Pancreas (tissue), 10 donors: ENCODE results near the gene EPOP. TPM values are rescaled to one million over a fixed set of nuclear protein-coding genes. Genes with fewer than 3 reads are reported as not detected.

Source experiments
- ATAC-seq, 4 donors: fragments of 200-7000 bp; cut with Tn5 transposase; one replicate each; pipeline versions ENCODE4 v1.8.0 to v1.9.1; 2020; ENCODE audit warnings: mild to moderate bottlenecking in 4 of 4, moderate library complexity in 4 of 4
- DNase-seq, 6 donors: peaks; one replicate each; pipeline ENCODE4 v3.0.0-alpha.2; 2020
- FAIRE-seq: peaks from 2 replicates; lab custom pipeline; 2012; peaks lifted over from hg19 to GRCh38; lab: Jason Lieb, UNC
- H3K27ac ChIP-seq, 4 donors: fragments of 200-600 bp; sonication (generic); 1 replicate in 3 of 4; 2 replicates in 1 of 4; pipeline versions ENCODE4 v1.5.0 to v1.8.0; 2020
- H3K27me3 ChIP-seq, 4 donors: fragments of 200-600 bp; one replicate each; pipeline ENCODE4 v1.8.0; 2021
- H3K36me3 ChIP-seq, 3 donors: fragments of 200-600 bp; sonication (generic) in 1 of 3; one replicate each; pipeline versions ENCODE4 v1.5.0 to v1.8.0; 2020 to 2021
- H3K4me1 ChIP-seq, 3 donors: fragments of 200-600 bp; one replicate each; pipeline ENCODE4 v1.8.0; 2021
- H3K4me3 ChIP-seq, 4 donors: fragments of 200-600 bp; sonication (generic) in 2 of 4; one replicate each; pipeline versions ENCODE4 v1.5.0 to v1.8.0; 2020 to 2021
- H3K9me3 ChIP-seq, 4 donors: fragments of 200-600 bp; one replicate each; pipeline ENCODE4 v1.8.0; 2021
- whole genome bisulfite sequencing, 2 donors: extraction: QIAGEN DNeasy Blood & Tissue Kit; methylation state at CpG; one replicate each; pipeline ENCODE4 v1.1.7; 2013; 5-methylcytosine and 5-hydroxymethylcytosine counted together
- intact Hi-C, 3 donors: fragments of 100-400 bp; cut with DNase I; formaldehyde crosslinking; loops; one replicate each; pipeline versions ENCODE4 v1.11.1 to v1.14.2; 2022
- polyA plus RNA-seq, 2 donors: library from polyadenylated mRNA; stranded (reverse); fragments of 200-250 nt; gene quantifications; one replicate each; pipeline ENCODE4 v1.2.3, GENCODE V29; 2013
- total RNA-seq, 6 donors: library from RNA; stranded (reverse); fragmentation: NEBNext Ultra II Directional in 4 of 6; extraction: Animal tissue kit (Norgen Biotek cat#: 25700) in 4 of 6; gene quantifications; one replicate each; pipeline versions ENCODE4 v1.2.1 to v1.2.4, GENCODE V29; 2021 to 2023
- TF ChIP-seq, protein P1 (sequence below), 4 donors: fragments of 200-600 bp; sonication (generic) in 3 of 4; IDR thresholded peaks; one replicate each; pipeline versions ENCODE4 v1.5.0 to v1.8.0; 2021; ENCODE audit warnings: antibody characterized with exemption in 4 of 4
- donor health status: healthy with polysubstance abuse.
- donor health status: DM: no; HTN: no; CAD: no; lungs with moderate emphysema.
- donor health status: DM: no; HTN: no; CAD: no.
- donor health status: control.
- donor health status: control.
- donor health status: Bipolar disorder and iron deficiency.
- donor health status: DM: yes; HTN: yes; CAD: no.
- donor health status: DM: no; HTN: no; CAD: no.
- donor health status: DM: no; HTN: no; CAD: no.
- donor health status: DM: yes; HTN: yes; CAD: no.

The EPOP gene
- total and polyA plus RNA-seq, 8 donors: 0.49 to 4.3 (median 2.8) TPM

DNA sequence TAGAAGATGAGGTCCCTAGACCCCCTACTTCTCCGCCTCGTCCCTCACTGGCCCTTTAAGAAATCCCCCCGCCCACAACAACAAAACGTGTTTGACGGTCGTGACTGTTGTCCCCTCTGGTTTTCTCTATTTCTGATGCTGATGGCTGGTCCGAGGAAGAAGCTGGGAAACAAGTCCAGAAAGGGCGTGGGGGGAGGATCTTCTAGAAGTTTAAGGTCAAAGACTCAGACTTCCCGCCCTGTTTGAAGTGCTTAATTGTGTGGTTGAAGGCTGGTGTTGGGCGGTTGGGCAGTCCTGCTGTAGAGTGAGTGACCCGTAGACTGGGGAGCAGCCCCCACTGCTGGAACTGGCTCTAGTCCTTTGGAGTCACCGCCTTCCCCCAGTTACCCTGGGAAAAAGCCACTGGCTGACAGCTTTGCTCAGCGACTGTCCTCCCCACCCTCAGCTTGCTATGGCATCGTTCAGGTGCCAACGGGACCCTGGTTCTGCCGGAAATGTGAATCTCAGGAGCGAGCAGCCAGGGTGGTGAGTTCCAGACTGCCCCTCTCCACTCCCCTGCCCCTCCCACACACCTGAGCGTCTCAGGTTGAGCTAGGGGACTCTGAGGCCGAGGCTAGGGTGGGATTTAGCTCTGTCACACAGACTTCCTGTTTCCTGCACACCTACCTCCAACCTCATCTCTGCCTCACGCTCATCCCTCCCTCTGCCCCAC, 31.9 kb upstream of the EPOP start:
- TF ChIP-seq, protein P1, sequence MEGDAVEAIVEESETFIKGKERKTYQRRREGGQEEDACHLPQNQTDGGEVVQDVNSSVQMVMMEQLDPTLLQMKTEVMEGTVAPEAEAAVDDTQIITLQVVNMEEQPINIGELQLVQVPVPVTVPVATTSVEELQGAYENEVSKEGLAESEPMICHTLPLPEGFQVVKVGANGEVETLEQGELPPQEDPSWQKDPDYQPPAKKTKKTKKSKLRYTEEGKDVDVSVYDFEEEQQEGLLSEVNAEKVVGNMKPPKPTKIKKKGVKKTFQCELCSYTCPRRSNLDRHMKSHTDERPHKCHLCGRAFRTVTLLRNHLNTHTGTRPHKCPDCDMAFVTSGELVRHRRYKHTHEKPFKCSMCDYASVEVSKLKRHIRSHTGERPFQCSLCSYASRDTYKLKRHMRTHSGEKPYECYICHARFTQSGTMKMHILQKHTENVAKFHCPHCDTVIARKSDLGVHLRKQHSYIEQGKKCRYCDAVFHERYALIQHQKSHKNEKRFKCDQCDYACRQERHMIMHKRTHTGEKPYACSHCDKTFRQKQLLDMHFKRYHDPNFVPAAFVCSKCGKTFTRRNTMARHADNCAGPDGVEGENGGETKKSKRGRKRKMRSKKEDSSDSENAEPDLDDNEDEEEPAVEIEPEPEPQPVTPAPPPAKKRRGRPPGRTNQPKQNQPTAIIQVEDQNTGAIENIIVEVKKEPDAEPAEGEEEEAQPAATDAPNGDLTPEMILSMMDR (IDR thresholded peaks at IDR 0.05): no peak
- Histone ChIP-seq H3K27me3 (no peaks in the 10 kb centered on the region), H3K9me3 (no peaks in the 10 kb centered on the region), H3K4me1 (peaks cover 0 to 6% (median 6%) of the 10 kb centered on the region in 3 donors), H3K4me3 (peak overlapping the region; percentile 58 to 76 (median 74)), H3K36me3 (peaks cover 0 to 3% (median 0%) of the 10 kb centered on the region in 3 donors), H3K27ac (peak overlapping the region; percentile 42 to 90 (median 72))
- intact Hi-C loops: no loop called here
- ATAC-seq: no peak
- FAIRE-seq: no peak
- peak in 1 of 6 donors; percentile 42 for DNase-seq
- 6 to 8% methylated on average over 20 of the region's 20 CpGs for WGBS, 2 donors

DNA sequence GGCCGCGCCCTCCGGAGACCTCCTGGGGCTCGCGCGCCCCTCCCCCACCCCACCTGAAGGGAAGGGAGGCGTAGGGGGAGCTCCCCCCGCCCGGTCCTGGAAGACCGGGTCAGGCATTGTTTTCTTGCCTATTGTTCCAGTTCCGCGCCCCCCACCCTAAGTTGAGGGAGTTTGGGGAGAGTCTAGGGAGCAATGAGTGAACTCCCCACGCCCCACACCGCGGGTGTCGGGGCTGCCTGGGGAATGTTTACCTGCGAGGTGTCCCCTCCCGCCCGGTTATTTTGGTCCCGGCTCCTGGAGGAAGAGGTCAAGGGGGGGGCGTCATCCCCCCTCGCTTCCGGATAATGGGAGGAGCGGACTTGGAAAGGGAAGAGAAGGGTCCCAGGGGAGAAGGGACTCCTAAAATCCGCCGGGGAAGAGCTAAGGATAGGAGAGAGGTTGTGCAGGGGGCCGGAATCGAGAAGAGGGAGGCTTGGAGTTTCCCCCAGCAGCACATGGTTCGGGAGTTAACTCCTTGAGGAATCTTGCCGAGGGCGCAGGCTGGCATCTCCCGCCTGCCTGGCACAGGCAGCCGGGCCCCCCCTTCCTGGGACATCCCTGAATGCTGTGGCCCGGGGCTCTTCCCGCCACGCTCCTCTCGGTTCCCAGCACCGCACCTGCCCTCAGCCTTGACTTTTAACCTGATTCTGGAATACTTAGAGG, 31.2 kb upstream of the EPOP start:
- ATAC-seq: no peak
- 1% methylated on average over 30 to 32 of the region's 38 CpGs for WGBS, 2 donors
- peaks cover 3 to 13% (median 13%) of the 10 kb centered on the region in 3 donors for H3K4me1 ChIP-seq
- intact Hi-C loops: no loop called here
- no peaks in the 10 kb centered on the region for H3K36me3 ChIP-seq
- no peaks in the 10 kb centered on the region for H3K9me3 ChIP-seq
- peak overlapping the region; percentile 42 to 90 (median 72) for H3K27ac ChIP-seq
- peak in 5 of 6 donors; percentile 60 to 79 (median 69) for DNase-seq
- H3K27me3 ChIP-seq: no peaks in the 10 kb centered on the region
- TF ChIP-seq, protein P1 (IDR thresholded peaks at IDR 0.05): no peak
- no peak for FAIRE-seq
- H3K4me3 ChIP-seq: peak overlapping the region; percentile 58 to 76 (median 74)

DNA sequence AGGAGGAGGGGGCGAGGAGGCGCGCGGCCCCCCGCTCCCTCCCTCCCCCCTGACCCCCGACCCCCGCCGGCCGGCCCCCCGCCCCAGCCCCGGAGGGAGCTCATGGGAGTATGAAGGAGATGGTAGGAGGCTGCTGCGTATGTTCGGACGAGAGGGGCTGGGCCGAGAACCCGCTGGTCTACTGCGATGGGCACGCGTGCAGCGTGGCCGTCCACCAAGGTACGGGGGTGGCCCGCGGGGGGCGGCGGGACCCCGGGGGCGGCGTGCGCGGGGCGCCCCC, 30.7 kb upstream of the EPOP start:
- DNase-seq (peak in 1 of 6 donors; percentile 53), ATAC-seq (no peak), FAIRE-seq (no peak)
- Histone ChIP-seq H3K4me3 (peak overlapping the region; percentile 58 to 76 (median 74)), H3K27ac (peak overlapping the region; percentile 22 to 90 (median 72)), H3K4me1 (peaks cover 5 to 15% (median 10%) of the 10 kb centered on the region in 3 donors), H3K9me3 (no peaks in the 10 kb centered on the region), H3K27me3 (no peaks in the 10 kb centered on the region), H3K36me3 (no peaks in the 10 kb centered on the region)
- intact Hi-C loops: no loop called here
- WGBS, 2 donors: 0 to 2% methylated on average over 2 to 17 of the region's 32 CpGs
- TF ChIP-seq, protein P1 (IDR thresholded peaks at IDR 0.05): no peak

DNA sequence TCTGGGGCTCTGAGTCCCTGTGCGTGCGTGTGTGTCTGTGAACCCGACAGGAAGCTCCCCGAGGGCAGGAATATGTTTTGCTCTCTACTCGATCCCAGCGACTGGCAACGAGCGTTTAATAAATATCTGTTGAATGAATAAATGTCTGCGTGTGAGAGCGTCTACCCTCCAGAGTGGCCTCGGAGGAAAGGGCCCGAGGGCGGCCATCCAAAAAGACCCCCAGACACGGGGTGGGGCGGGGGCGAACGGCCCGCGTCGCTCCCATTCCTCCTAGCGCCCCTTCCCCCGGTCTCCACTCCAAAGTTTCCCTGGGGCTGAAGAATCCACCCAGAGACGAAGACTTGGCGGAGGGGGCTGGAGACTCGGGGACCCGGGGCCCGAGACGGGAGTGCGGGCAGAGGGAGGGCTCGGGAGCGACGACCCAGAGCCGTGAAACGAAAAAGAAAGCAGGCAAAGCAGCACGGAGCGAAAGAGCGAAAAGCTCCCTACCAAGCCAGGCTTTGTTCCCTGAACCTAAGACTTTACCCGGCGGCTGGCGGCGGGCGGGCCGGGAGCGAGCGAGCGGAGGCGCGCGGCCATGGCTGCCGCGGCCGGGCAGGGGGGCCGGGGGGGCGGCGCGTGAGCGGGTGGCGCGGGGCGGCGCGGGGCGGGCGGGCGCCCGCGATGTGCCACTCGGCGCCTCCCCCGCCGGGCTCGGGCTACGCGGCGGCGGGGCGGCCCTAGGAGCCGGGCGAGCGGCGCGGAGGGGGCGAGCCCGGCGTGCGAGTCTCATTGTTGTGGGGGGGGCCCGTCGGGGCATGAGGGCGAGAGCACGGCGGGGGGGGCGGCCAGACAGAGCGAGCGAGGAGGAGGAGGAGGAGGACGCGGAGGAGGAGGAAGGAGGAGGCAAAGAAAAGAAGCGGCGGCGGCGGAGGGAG, 30.1 kb upstream of the EPOP start, which contains the start of gene MLLT6:
MLLT6 (plus strand) TSS at position 668 of the 917 bp plus-strand sequence. CDS start 360 bp downstream, outside the sequence.
- intact Hi-C loops: no loop called here
- TF ChIP-seq, protein P1 (IDR thresholded peaks at IDR 0.05): no peak
- WGBS, 2 donors: 0 to 1% methylated on average over 48 to 93 of the region's 100 CpGs
- FAIRE-seq (no peak), ATAC-seq (peak; percentile 35 to 57 (median 43)), DNase-seq (peak; percentile 79 to 88 (median 83))
- peaks cover 5 to 21% (median 9%) of the 10 kb centered on the region in 3 donors for H3K4me1 ChIP-seq
- no peaks in the 10 kb centered on the region for H3K9me3 ChIP-seq
- no peaks in the 10 kb centered on the region for H3K36me3 ChIP-seq
- peak within 1 kb of the TSS; percentile 58 to 76 (median 74) for H3K4me3 ChIP-seq
- peak within 1 kb of the TSS; percentile 90 to 98 (median 94) for H3K27ac ChIP-seq
- H3K27me3 ChIP-seq: no peaks in the 10 kb centered on the region
